ENCODE measurements around the gene MCRIP2. TPM values are rescaled to one million over a fixed set of nuclear protein-coding genes. Genes with fewer than 3 reads are reported as not detected.

The MCRIP2 gene
- total RNA-seq, 4 donors from 2014 or later: 61.3 to 124 (median 69.1) TPM

DNA sequence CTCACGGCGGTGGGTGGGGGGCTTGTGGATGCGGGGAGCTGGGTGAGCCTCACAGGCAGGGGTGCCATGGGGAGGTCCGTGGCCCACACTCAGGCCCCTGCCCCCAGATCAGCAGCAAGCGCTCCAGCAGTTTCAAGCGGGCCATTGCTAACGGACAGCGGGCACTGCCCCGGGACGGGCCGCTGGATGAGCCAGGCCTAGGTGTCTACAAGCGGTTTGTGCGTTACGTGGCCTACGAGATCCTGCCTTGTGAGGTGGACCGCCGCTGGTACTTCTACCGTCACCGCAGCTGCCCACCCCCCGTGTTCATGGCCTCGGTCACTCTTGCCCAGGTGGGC lies 34.9 kb downstream of the MCRIP2 start:
- peaks cover 20 to 27% of the 10 kb centered on the region in 2 donors for H3K4me1 ChIP-seq
- peaks cover 14 to 21% of the 10 kb centered on the region in 2 donors for H3K36me3 ChIP-seq
- 85% methylated on average over 10 of the region's 21 CpGs; no CpG with 5 or more reads in 1 of the 2 donors for WGBS, 2 donors
- intact Hi-C loops (cut with DNase I): no loop called here
- DNase-seq: no peak
- no peak overlapping the region for H3K4me3 ChIP-seq (replicated peaks in 1 of 3)
- no peak overlapping the region for H3K27ac ChIP-seq
- no peak for TF ChIP-seq POLR2A (IDR thresholded peaks at IDR 0.05)
- TF ChIP-seq, protein P1, sequence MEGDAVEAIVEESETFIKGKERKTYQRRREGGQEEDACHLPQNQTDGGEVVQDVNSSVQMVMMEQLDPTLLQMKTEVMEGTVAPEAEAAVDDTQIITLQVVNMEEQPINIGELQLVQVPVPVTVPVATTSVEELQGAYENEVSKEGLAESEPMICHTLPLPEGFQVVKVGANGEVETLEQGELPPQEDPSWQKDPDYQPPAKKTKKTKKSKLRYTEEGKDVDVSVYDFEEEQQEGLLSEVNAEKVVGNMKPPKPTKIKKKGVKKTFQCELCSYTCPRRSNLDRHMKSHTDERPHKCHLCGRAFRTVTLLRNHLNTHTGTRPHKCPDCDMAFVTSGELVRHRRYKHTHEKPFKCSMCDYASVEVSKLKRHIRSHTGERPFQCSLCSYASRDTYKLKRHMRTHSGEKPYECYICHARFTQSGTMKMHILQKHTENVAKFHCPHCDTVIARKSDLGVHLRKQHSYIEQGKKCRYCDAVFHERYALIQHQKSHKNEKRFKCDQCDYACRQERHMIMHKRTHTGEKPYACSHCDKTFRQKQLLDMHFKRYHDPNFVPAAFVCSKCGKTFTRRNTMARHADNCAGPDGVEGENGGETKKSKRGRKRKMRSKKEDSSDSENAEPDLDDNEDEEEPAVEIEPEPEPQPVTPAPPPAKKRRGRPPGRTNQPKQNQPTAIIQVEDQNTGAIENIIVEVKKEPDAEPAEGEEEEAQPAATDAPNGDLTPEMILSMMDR (IDR thresholded peaks at IDR 0.05): no peak
- H3K9me3 ChIP-seq: no peaks in the 10 kb centered on the region
- no peaks in the 10 kb centered on the region for H3K27me3 ChIP-seq

DNA sequence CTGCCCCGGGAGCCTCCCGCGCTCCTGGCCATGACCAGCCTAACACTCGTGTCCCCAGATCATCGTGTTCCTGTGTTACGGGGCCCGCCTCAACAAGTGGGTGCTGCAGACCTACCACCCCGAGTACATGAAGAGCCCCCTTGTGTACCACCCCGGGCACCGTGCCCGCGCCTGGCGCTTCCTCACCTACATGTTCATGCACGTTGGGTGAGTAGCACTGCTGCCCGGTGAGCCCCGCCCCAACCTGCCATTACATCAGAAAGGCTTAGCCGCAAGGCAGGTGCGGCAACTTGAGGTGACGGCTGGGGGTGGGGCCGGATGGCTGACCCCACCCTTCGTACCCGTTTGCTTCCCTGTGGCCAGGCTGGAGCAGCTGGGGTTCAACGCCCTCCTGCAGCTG lies 35.3 kb downstream of the MCRIP2 start:
- 48 to 69% methylated on average over 12 to 14 of the region's 23 CpGs for whole genome bisulfite sequencing, 2 donors
- no peak for DNase-seq
- H3K27ac ChIP-seq: no peak overlapping the region
- H3K4me1 ChIP-seq: peaks cover 21 to 31% of the 10 kb centered on the region in 2 donors
- H3K36me3 ChIP-seq: peaks cover 17 to 20% of the 10 kb centered on the region in 2 donors
- intact Hi-C loops (cut with DNase I): no loop called here
- no peak overlapping the region for H3K4me3 ChIP-seq (replicated peaks in 1 of 3)
- no peak for TF ChIP-seq POLR2A (IDR thresholded peaks at IDR 0.05)
- H3K27me3 ChIP-seq: no peaks in the 10 kb centered on the region
- no peaks in the 10 kb centered on the region for H3K9me3 ChIP-seq

DNA sequence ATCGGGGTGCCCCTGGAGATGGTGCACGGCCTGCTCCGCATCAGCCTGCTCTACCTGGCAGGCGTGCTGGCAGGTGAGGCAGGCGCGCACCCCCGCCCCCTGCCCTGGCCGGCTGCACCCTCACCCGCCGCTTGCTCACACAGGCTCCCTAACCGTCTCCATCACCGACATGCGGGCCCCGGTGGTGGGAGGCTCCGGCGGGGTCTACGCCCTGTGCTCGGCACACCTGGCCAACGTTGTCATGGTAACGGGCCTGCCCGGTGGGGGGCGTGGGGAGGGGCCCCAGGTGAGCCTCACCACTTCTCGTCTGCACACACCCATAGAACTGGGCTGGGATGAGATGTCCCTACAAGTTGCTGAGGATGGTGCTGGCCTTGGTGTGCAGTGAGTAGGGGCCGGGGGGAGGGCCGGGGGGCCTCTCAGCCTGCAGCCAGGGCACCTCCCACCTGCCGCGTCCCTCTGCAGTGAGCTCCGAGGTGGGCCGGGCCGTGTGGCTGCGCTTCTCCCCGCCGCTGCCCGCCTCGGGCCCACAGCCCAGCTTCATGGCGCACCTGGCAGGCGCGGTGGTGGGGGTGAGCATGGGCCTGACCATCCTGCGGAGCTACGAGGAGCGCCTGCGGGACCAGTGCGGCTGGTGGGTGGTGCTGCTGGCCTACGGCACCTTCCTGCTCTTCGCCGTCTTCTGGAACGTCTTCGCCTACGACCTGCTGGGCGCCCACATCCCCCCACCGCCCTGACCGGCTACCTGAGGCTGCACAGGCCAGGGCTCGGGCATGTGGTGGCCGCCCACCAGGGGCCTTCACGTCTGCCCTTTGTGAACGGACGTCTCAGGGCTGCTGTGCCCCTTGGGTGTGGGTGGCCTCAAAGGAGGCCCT lies 35.9 kb downstream of the MCRIP2 start:
- TF ChIP-seq POLR2A (IDR thresholded peaks at IDR 0.05): no peak
- TF ChIP-seq, protein P1 (IDR thresholded peaks at IDR 0.05): no peak
- 59 to 81% methylated on average over 19 to 24 of the region's 57 CpGs for WGBS, 2 donors
- Histone ChIP-seq H3K27me3 (no peaks in the 10 kb centered on the region), H3K4me1 (peaks cover 21 to 37% of the 10 kb centered on the region in 2 donors), H3K36me3 (peaks cover 17 to 20% of the 10 kb centered on the region in 2 donors), H3K27ac (no peak overlapping the region), H3K4me3 (replicated peaks in 1 of 3) (no peak overlapping the region), H3K9me3 (no peaks in the 10 kb centered on the region)
- intact Hi-C loops (cut with DNase I): no loop called here
- DNase-seq: no peak

DNA sequence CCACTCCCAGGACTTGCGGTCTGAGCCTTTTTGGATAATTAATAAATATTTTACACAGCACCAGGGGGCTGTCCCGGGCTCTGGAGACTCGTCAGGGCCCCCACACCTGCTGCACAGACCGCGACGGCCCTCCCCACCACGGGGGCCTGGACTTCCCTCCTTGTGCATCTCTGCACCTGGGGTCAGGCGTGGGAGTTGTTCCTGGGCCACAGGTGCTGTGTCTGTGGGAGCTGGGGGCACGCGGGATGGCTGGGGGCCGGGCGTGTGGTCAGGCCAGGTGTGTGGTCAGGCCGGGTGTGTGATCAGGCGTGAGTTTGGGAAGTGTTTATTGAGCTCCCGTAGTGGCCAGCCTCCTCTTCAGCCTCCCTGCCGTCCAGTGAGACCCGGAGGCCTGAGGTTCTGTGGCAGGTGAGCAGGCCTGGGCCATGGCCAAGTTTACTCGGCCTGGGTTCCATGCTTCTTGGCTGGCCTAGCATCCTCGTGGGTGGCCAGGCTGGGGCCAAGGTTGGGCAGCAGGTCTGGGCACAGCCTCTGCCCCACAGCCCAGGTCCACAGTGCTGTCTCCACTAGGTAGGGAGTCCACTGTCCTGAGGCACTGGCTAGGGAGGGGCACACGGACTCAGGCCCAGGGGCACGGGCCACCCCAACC lies 36.7 kb downstream of the MCRIP2 start:
- no peak overlapping the region for H3K4me3 ChIP-seq (replicated peaks in 1 of 3)
- no peak for TF ChIP-seq POLR2A (IDR thresholded peaks at IDR 0.05)
- TF ChIP-seq, protein P1 (IDR thresholded peaks at IDR 0.05): no peak
- H3K36me3 ChIP-seq: peaks cover 14 to 17% of the 10 kb centered on the region in 2 donors
- 86 to 90% methylated on average over 13 to 18 of the region's 21 CpGs for WGBS, 2 donors
- H3K27me3 ChIP-seq: no peaks in the 10 kb centered on the region
- peaks cover 23 to 45% of the 10 kb centered on the region in 2 donors for H3K4me1 ChIP-seq
- DNase-seq: no peak
- no peak overlapping the region for H3K27ac ChIP-seq
- intact Hi-C loops (cut with DNase I): no loop called here
- H3K9me3 ChIP-seq: no peaks in the 10 kb centered on the region

DNA sequence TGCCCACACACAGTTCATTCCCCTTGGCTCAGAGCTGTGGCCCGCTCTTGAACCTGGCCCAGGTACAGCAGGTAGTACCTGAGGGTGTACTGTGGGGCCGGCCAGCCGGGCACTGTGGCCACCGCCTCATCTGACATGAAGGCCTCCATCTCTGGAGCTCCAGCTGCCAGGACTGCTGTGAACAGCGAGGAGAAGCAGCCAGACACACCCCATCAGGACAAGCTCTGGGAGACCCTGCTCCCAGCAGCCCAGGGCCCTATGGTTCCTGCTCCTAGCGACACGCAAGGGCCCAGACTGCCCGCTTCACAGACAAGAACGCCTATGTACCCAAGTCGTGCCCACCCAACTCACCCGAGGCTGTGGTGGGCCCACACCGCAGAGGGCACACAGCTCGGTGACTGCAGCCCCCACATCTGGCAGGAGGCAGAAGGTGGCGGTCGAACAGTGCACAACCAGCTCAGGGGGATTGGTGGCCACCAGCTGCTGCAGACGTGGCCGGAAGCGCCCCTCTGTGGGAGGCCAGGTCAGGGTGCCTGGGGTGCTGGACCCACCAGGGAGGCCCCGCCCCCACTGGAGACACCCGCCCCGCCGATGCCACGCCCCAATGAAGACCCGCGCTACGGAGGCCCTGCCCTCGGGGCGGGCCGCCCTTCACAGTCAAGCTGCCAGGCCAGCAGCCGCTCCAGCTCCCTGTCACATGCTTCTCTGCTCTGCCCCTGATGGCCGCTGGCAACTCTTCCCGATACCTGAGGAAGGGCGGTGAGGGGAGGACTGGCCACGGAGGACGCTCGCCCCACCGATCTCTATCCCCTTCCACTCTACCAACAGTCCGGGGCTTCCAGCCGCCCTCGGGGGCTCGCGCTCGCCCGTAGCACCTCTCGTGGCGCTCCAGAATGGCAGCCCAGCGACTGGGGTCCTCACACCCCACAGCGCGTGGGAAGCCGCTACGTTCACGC lies 37.5 kb downstream of the MCRIP2 start:
- peaks cover 12 to 14% of the 10 kb centered on the region in 2 donors for H3K36me3 ChIP-seq
- H3K27me3 ChIP-seq: no peaks in the 10 kb centered on the region
- no peaks in the 10 kb centered on the region for H3K9me3 ChIP-seq
- 27 to 42% methylated on average over 12 to 13 of the region's 52 CpGs for WGBS, 2 donors
- peaks cover 28 to 50% of the 10 kb centered on the region in 2 donors for H3K4me1 ChIP-seq
- peak in 1 of 2 donors; percentile 18 for TF ChIP-seq POLR2A (IDR thresholded peaks at IDR 0.05)
- TF ChIP-seq, protein P1 (IDR thresholded peaks at IDR 0.05): no peak
- DNase-seq: peak; percentile 79 to 80
- H3K4me3 ChIP-seq (replicated peaks in 1 of 3): peak overlapping the region in 2 of 3 donors; percentile 72 to 74
- intact Hi-C loops (cut with DNase I): no loop called here
- H3K27ac ChIP-seq: peak overlapping the region; percentile 46 to 87 (median 81)

All from thyroid gland (tissue), 4 donors.